Germinal center (tissue), 1 donor: ENCODE data around the gene FAM204A.

ENCODE experiments used
- DNase-seq: peaks from one replicate; pipeline ENCODE4 v3.0.0; 2012; ENCODE audit warnings: mixed read lengths, low spot score

Gene FAM204A

DNA sequence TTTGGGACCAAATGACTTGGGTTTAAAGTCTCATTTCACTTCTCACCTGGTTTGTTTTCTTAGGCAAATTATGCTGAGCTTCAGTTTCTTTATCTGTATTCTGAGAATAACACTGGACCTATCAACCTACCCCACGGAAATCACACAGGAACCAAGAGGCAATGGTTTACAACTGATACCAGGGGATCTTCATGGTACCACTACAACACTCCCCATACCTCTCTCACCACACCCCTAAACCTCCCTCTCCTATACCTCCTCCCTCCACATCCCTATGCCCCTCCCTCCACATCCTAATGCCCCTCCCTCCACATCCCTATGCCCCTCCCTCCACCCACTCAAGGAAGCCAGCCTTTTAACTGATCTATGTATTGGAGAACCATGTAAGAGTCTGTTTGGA lies 9.9 kb downstream of the FAM204A start:
- DNase-seq: no peak

DNA sequence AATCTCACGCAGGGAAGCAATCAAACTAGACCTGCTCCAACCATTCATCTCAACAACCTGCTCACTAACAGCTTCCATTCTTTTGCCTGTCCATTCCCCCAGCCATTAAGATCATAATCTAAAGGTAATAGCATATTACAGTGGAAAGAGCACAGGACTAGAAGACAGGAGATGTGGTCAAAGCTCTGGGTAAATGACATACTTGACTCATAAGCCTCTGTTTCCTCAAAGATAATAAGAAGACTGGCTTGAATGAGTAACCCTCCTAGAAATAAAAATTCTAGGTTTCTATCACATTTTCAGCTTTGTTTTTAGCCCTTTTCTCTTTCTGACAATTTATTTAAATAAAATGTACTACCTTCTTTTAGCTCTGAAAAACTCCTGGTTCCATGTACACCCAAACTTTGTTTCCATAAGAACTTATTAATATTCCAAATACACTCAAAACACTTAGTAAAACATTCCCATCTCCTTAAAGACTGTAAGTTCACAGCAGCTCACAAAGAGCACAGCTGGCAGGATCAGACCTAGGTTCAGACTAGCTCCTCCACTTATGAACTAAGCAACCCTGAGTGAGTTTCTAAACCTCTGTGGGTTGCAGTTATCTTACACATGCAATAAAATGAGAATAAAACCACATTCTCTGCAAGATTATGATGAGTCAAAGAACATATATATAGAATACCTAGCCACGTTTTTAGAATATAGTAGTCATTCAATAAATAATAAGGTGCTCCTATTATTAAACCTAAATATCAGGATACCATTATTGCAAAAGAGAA lies 11.6 kb downstream of the FAM204A start:
- DNase-seq: no peak

DNA sequence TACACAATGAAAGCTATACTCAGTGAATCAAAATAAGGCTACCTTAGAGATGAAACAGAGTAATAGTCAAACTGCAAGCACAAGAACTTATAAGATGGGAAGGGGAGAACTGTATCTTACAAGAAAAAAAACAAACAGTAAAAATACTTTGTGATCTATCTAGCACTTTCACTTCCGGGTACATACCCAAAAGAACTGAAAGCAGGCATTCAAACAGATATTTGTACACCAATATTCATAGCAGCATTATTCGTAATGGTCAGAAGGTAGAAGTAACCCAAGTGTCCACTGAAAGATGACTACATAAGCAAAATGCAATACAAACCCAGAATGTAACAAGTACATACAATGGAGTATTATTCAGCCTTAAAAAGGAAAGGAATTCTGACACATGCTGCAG lies 18.0 kb downstream of the FAM204A start:
- no peak for DNase-seq

DNA sequence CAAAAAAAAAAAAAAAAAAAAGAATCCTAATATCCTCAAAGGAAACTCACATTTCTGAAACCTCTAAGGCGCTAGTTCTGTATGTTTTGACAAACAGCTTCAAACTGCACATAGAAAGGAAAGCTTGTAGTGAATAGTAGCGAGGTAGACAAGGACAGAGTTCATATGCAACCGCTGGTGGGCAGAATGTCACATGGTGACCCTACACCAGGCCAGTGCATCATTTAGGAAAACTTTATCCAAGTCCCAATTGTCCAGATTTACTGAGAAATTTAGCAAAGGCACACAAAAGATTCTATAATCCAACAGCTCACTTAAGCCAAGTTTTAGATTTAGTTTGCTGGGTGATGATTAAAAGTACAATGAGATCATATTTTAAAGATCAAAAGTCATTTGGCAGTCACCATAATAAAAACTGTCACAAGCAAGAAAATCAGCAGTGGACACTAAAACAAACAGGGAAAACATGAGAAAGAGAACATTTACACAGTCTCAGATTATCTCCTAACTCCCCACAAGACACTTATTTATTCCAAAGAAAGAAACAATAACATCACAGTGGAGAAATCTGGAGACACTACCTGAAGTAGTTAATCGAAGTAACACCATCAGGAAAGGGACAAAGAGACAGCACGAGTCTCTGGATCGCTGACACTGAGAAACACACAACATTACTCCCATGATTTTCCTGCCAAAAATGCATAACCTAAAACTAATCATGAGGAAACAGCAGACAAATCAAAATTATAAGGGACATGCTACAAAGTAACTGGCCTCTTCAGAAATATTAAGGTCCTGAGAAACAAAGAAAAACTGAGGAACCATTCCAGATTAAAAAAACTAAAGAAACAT lies 20.2 kb downstream of the FAM204A start:
- DNase-seq: no peak

DNA sequence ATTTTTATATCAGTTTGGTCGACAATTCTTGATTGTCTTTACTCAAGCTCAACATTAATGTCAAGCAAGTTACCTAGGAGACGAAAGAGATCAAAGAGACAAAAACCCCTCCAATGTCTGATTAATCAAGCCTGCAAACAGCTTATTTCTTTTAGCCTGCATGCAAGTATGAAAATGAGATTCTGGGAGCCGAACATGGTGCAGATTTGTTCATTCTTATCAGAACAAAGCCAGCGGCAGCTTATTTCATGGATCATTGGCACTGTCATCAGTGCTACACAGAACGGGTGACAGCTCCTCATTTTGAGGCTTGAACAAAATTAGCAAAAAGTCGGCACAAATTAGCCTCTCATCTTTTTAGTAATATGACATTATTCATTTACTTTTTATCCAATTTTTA lies 26.5 kb downstream of the FAM204A start:
- DNase-seq: no peak

DNA sequence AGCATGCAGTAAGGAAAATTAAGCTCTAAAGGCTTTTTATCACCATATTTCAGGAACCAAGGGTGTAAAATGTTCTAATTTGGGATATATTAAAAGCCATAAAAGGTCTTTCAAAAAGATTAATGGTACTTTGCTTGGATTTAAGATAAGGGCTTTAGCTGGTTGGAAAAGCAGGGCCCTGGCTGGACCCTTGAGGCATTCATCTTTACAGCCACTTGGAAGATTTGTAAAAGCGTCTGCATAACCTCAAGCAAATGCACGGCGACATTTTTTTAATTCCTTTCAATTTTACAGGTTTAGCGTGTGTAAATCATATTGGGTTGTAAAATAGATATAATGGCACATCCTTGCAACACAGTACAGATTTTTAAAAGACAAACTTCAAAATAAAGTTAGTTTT lies 27.2 kb downstream of the FAM204A start:
- no peak for DNase-seq

DNA sequence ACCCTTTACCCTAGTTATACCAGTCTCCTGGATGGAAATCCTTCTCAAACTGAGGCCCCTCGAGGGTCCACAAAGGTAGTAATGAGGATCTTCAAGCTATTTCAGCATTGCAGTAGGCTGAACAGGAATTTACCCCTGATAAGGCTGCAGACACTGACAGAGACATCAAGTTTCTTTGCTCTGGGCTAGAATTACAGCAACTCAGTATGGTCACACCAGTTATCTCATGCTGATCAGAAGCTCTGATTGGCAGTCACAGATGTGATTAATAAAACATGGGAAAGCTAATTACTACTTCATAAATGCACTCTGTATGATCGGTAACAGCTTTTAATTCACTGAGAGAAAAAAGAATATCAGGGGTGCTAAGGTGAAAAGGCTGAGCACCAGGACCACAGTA lies 30.6 kb downstream of the FAM204A start:
- DNase-seq: no peak

DNA sequence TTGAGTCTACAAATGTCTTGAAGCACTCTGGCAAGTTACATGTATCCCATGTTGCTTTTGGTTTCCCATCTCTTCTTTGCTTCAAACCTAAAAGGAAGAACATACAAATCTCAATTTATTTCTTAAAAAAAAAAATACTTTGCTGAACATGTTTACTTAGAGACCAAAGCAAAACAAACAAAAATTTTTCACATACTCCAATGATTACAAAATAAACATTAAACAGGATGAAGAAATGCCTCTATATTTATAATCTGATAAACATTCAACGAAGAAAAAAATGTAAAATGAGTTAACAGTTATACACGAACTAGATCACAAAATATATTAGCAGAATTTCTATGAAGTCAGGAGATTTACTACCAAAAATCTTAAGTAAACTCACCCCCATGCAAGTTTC lies 31.3 kb downstream of the FAM204A start:
- DNase-seq: no peak

DNA sequence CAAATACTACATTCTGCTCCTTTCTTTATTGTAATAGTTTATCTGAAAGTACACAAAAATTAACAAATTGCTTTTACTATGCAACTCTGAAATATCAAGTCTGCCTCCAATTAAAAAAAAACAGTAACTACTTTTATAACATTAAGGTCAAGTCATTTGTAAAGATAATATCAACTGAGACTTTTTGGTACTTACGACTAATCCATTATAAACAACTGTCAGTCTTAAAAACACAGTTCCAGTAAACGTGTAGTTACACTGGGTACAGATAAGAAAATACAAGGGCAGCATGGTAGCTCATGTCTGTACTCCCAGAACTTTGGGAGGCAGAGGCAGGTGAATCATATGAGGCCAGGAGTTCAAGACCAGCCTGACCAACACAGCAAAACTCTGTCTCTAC lies 32.2 kb downstream of the FAM204A start:
- no peak for DNase-seq

DNA sequence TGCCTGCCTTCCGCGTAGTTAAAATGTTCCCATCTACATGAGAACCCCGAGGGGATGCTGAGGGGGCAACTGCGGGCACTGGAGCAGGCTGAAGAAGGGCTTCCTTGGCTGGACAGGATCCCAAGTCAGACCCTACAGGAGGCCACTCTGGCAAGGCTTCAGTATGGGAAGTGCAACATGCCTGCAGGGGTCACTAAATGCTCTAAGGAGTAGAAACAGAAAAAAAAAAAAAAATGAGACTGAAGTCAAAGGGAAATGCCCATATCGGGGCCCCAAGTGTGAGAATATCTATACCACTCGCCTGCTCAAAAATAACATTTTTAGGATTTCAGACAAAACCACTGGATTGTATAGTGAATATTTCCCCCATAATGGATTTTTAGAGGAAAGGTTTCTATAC lies 33.5 kb downstream of the FAM204A start:
- no peak for DNase-seq

DNA sequence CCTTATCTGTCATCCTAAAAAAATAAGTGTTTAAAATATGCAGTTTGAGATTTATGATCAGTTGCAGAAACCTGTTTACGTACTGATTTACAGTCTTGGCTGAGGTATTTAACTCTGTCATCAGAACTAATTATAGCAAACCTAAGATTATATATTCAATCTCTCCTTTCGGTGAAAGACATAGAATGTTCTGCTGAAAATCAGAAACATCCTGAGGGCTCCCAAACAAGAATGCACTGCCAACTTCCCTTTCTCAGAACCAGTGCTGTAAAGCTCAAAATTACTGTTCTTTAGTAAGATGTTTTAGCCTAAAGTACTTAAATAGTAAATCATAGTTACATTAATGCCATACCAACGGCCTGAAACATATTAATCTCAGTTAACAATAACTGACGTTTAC lies 34.3 kb downstream of the FAM204A start:
- DNase-seq: no peak

DNA sequence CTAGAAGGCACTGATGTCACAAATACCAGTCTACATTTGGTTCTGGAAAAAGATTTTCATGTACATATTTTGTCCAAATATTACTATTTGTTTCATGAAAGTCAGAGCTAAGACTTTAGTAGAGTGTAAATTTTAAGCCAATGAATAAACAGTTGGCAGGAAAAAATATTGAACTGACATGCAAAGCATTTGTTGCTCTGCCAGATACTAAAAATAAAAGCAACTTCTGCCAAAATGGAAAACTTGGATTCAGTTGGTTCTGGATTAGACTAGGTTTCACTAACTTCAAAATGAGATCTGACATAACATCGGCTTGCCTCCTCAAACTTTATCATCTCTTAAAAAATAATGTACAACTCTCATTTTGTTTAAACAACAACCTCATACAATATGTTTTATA lies 34.9 kb downstream of the FAM204A start:
- no peak for DNase-seq

DNA sequence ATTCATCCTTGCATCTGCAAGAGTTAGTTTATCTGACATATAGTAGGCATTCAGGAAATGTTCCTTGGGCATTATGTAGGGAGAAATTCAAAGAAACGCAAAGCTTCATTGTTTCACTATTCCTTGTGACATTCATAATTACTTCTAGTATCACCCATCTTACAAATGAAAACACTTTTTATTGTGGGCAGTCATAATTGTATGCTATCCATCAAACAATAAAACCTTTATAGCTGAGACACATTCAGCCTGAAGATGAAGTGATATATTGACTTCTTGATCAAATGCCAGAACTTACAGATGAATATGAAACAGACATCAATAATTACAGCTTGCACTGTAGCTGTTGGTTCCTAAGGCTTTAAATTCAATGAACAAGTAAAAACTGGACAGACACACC lies 36.4 kb downstream of the FAM204A start:
- DNase-seq: no peak

DNA sequence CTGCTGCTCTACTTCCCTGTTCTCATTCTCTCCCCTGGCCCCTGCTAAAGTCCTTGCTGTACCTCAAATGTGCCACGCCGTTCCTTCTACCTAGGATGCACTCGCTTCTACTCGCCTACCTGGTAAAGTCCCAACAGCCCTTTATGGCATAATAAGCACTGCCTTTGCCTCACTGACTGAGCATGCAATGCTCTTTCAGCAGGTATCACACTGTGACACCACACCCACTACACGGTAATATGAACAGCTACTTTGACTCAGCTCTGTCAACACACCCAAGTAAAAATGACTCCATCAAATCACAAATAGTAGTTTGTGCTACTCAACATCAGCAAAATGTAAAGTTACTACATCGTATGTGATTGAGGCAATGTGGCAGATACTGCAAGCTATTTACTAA lies 37.6 kb downstream of the FAM204A start:
- DNase-seq: no peak

DNA sequence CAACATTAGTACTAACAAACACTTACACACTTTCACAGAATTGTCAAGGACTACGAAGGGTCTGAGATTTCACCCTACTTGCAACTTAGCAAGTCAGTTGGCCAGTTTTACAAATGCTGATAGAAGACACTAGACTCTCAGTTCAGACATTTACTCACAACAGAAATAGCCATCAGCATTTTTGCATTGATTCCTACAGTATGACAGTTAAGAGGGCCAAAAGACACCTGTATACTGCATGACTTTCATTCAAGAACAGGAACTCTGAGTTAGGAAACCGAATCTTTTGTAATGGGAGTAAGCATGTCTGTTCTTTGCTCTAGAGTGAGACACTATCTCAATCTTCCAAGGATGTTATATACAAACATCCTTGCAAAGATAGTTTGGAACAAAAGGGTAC lies 40.9 kb downstream of the FAM204A start:
- DNase-seq: no peak

DNA sequence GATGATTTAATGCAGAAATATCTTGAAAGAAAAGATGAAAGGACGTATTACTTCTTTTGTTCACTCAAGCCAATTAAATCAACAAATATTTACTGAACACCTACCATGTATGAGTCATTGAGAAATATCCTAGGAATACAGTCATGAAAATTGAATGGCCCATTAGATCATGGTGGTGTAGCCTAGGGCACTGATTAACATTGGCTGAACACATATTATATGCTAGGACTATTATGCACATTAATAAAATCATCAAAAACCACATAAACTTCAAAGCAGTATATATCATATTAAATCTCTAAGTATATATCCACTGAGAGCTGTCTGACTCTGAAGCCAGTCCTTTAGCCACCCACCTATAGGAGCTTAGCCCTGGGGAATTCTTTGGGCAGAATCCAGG lies 41.8 kb downstream of the FAM204A start:
- no peak for DNase-seq

DNA sequence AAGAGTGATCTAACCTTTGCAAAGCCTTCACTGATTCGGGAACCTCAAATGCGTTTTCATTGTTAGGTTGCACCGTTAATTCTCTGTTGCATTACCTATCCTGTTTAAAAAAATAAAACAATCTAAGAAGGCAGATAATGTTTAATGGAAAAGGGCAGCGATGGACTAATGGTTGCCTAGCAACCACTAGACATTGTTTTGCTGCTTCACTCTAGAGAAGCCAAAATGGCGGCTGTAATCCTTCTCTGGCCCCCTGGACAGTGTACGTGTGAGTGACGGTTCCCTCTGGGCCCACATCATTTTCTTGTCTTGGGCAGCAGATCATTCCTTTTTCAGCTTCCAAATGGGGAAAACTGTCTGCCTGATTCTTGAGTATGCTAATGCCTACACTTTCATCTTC lies 43.3 kb downstream of the FAM204A start:
- no peak for DNase-seq

DNA sequence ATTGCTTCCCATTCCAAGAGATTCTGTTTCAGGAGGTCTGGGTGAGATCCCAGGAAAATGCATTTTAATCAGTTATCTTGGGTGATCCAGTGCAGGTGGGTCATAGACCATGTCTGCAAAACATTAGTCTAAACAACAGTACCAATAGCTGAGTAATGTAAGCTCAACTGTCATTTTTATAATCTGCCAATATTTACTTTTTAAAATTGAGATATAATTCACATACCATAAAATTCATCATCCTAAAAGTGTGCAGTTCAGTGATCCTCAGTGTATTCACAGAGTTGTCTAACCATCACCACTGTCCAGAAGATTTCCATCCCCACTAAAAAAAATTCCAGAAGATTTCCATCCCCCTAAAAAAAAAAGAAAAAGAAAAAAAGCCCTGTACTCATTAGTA lies 51.0 kb downstream of the FAM204A start:
- DNase-seq: no peak

DNA sequence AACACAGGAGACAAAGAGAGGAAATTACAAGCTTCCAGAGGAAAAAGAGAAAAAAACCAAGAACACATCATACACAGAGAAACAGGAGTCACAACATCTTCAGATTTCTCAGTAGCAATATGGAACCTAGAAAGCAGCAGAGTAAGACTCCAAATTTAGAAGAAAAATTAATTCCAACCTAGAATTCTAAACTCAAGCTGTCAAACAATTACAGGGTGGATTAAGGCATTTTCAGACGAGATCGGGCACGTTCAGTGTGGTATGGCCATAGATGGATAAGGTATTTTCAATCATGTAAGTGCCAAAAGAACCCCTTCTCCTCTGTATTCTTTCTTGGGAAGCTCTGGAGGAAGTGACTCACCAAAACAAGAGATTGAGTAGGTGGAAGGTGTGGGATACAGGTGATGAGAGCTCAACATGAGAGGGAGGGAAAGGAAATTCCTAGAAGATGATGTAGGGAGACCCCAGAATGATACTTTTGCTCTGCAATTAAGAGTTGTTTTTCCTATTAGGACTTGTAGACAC lies 51.6 kb downstream of the FAM204A start:
- DNase-seq: no peak

DNA sequence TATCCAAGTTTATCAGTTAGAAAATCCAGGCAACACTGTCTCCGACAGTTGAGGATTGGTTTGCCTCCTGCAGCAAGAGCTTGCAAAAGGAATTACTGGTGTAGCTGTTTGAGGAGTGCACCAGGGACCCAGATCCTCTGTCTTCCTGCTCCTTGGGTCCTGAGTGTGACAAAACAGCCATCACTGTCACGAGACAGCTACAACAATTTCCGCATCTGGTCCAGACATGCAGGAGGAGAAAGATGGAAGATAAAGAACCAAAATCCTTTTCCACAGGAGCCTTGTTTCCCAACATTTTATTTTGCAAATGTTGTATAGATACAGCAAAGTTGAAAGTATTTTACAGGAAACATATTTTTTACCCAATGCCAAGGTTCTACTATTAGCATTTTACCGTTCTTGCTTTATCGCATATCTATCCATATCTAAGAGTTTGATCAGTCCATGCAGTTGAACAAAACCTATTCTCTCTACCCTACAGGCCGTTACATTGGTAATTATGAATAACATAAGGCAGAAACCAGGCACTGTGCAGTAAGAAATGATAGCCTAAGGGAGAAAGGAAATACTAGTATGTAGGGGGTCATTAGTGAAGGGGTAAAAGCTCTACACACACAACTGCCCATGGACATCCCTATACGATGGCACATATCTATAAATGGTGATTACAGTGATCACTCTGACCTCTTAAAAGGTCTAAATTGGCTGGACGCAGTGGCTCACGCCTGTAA lies 54.9 kb downstream of the FAM204A start:
- DNase-seq: no peak

DNA sequence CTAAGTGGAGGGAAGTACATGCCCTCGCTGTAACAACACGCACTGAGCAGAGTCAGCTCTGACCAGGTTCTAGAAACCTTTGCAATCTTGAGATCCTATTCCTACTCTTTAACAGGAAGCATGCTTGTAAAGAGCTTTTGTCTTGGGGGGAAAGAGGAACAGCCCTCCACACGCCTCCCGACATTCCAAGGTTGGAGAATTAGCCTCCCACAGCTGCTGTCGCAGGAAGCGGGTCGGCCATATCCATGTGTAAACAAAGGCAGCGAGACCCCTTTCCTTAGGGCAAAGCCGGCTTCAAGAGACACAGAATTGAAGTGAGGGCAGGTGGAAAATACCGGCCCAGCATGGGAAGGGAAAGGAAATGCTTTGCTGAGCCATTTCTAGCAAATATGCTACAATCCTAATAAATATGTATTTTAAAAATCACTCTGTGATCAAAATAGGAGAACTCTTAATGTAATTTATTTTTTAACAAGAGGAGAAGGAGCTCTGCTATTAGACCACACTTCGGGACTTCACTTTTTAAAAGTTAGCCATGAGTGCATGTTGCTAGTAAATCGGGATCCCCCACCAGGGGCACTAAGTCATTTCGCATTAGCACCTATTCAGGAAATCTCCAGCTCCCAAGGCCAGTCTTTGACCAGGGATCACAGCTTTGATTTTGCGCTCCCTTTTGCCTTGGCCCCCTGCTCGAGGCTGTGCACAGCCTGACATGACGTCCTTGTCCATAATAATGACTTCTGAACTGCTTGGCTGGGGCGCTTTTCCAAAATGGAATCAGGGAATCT lies 55.9 kb downstream of the FAM204A start:
- DNase-seq: no peak

DNA sequence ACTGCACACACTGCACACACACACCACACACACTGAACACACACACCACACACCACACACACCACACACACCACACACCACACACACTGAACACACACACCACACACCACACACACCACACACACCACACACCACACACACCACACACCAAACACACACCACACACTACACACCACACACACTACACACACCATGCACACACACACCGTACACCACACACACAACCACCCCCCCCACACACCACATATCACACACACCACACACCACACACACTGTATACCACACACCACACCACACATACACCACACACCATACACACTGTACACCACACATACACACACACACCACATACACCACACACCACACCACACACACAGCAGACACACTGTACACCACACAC lies 59.5 kb downstream of the FAM204A start:
- DNase-seq: no peak
